Measurements from ENCODE around the gene FRMPD1. TPM values are rescaled to one million over a fixed set of nuclear protein-coding genes. Genes with fewer than 3 reads are reported as not detected.
A peak's percentile ranks its signal among the peaks of the same experiment; 100 is the strongest.

FRMPD1 gene
- total RNA-seq, 1 donor from 2014 or later = 6.3 TPM

DNA sequence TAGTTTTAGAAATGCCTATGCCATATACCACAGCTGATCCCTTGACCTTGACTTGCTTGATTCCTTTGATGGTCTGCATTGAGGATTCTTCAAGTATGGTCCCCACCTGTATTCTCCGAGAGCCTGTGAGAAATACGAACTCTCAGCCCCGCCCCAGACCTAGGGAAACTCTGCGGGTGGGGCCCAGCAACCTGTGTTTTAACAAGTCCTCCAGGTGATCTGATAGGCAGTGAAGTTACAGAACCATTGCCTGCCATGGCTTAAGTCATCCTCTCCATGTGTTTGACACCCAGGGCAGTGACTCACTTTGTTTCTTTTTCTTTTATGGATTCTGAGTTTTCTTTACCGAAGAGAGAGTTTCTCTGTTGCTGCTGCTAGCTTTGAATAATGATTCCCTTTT is 18.5 kb downstream of the FRMPD1 start:
- H3K4me1 ChIP-seq (ENCODE audit: control insufficient read depth in 3 of 3, insufficient read depth in 3 of 3, low read length in 3 of 3) = peaks cover 9 to 14% (median 10%) of the 10 kb centered on the region in 3 donors
- no peaks in the 10 kb centered on the region for H3K36me3 ChIP-seq (ENCODE audit: control insufficient read depth in 3 of 3, insufficient read depth in 3 of 3, low read length in 3 of 3)
- no peaks in the 10 kb centered on the region for H3K27me3 ChIP-seq (ENCODE audit: control insufficient read depth in 3 of 3, insufficient read depth in 3 of 3, low read length in 3 of 3)
- no peak overlapping the region for H3K9ac ChIP-seq (ENCODE audit: low read depth in 1 of 3, low read length in 3 of 3)
- no peak overlapping the region for H3K27ac ChIP-seq (ENCODE audit: low read depth, low read length)
- H3K4me3 ChIP-seq (ENCODE audit: low read length in 3 of 3) = no peak overlapping the region
- no peaks in the 10 kb centered on the region for H3K9me3 ChIP-seq (ENCODE audit: control insufficient read depth in 3 of 3, low read length in 3 of 3)

DNA sequence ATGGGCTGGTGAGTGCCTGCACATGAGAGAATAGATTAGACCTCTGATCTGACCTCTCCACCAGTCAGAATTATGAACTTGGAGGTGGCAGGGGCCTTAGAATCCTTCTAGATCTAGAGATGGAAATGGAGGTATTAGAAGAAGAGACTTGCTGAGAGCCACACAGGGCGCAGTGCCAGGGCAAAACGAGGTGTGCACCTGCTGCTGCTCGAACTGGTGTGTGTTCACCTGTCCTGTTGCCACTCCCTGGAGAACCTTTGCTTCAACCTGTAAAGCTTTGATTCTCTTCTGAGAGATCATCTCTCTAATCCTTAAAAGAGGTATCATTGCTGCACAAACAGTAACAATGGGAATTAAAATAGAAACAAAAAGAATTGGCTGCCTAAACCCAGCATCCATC is 24.9 kb downstream of the FRMPD1 start:
- Histone ChIP-seq H3K9me3 (ENCODE audit: control insufficient read depth in 3 of 3, low read length in 3 of 3) (no peaks in the 10 kb centered on the region), H3K4me3 (ENCODE audit: low read length in 3 of 3) (peak overlapping the region in 1 of 3 donors; percentile 60), H3K36me3 (ENCODE audit: control insufficient read depth in 3 of 3, insufficient read depth in 3 of 3, low read length in 3 of 3) (no peaks in the 10 kb centered on the region), H3K27me3 (ENCODE audit: control insufficient read depth in 3 of 3, insufficient read depth in 3 of 3, low read length in 3 of 3) (no peaks in the 10 kb centered on the region), H3K9ac (ENCODE audit: low read depth in 1 of 3, low read length in 3 of 3) (no peak overlapping the region), H3K4me1 (ENCODE audit: control insufficient read depth in 3 of 3, insufficient read depth in 3 of 3, low read length in 3 of 3) (peaks cover 18 to 24% (median 19%) of the 10 kb centered on the region in 3 donors), H3K27ac (ENCODE audit: low read depth, low read length) (peak overlapping the region; percentile 68)

DNA sequence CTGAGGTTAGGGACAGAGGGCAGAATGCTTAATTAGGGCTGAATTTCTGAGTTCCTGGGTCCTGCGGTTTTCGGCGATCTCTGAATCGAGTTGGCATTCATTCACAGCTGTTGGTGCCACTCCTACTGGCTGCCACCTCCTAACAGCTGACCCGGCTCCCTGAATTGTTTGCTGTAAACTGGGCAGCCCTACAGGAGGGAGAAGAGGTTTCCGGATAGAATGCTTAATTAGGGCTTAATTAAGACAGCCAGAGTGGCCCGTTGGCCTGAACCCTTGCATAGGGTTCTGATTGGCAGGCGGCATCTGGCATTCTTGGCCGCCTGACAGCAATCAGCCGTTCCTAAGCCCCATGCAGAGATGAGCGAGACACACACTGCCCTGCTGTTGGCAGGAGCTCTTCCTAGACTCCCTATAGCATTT is 25.7 kb downstream of the FRMPD1 start:
- Histone ChIP-seq H3K9me3 (ENCODE audit: control insufficient read depth in 3 of 3, low read length in 3 of 3) (no peaks in the 10 kb centered on the region), H3K27ac (ENCODE audit: low read depth, low read length) (peak overlapping the region; percentile 68), H3K27me3 (ENCODE audit: control insufficient read depth in 3 of 3, insufficient read depth in 3 of 3, low read length in 3 of 3) (no peaks in the 10 kb centered on the region), H3K36me3 (ENCODE audit: control insufficient read depth in 3 of 3, insufficient read depth in 3 of 3, low read length in 3 of 3) (no peaks in the 10 kb centered on the region), H3K9ac (ENCODE audit: low read depth in 1 of 3, low read length in 3 of 3) (peak overlapping the region; percentile 34 to 70 (median 43)), H3K4me3 (ENCODE audit: low read length in 3 of 3) (peak overlapping the region; percentile 55 to 60 (median 60)), H3K4me1 (ENCODE audit: control insufficient read depth in 3 of 3, insufficient read depth in 3 of 3, low read length in 3 of 3) (peaks cover 18 to 24% (median 19%) of the 10 kb centered on the region in 3 donors)

DNA sequence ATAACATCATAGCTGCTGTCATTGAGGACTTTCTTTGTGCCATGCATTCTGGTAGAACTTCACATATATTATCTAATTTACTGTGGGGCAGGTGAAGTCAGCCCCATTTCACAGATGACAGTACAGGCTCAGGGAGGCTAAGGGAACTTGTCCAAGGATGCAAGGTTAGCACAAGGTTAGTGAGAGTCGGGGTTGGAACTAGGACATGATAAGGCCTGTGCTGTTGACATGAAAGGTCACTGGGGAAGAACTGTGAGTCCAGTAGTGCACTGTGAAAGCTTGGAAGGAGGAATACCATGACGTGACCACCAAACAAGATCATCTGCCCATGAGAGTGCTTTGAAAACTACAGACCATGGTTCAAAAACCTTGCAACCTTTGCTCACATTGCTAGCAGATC is 26.7 kb downstream of the FRMPD1 start:
- Histone ChIP-seq H3K36me3 (ENCODE audit: control insufficient read depth in 3 of 3, insufficient read depth in 3 of 3, low read length in 3 of 3) (no peaks in the 10 kb centered on the region), H3K27me3 (ENCODE audit: control insufficient read depth in 3 of 3, insufficient read depth in 3 of 3, low read length in 3 of 3) (no peaks in the 10 kb centered on the region), H3K27ac (ENCODE audit: low read depth, low read length) (peak overlapping the region; percentile 68), H3K9me3 (ENCODE audit: control insufficient read depth in 3 of 3, low read length in 3 of 3) (no peaks in the 10 kb centered on the region), H3K4me1 (ENCODE audit: control insufficient read depth in 3 of 3, insufficient read depth in 3 of 3, low read length in 3 of 3) (peaks cover 18 to 24% (median 19%) of the 10 kb centered on the region in 3 donors), H3K4me3 (ENCODE audit: low read length in 3 of 3) (no peak overlapping the region), H3K9ac (ENCODE audit: low read depth in 1 of 3, low read length in 3 of 3) (no peak overlapping the region)

DNA sequence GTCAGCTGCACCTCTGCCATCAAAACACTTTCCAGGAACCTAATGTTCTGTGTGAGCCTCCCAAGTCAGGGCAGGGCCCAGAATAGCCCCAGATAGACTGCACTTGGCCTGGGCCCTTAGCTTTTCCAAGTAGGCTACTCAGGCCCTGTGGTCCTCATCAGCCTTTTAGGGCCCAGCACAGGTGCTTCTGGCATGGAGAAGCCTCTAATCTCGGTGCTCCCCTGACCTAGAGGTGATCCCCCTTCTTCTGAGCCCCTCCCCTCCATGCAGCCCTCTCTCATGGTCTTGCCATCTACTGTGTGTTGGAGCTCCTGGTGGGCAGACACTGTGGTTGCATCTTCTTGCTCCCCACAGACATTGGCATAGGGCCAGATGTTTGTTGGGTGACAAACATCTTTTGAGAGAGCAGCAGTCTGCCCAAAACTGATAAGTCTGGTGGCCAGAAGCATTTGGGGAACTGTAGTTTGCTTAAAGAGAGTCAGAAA is 28.1 kb downstream of the FRMPD1 start:
- Histone ChIP-seq H3K9me3 (ENCODE audit: control insufficient read depth in 3 of 3, low read length in 3 of 3) (no peaks in the 10 kb centered on the region), H3K4me1 (ENCODE audit: control insufficient read depth in 3 of 3, insufficient read depth in 3 of 3, low read length in 3 of 3) (peaks cover 18 to 24% (median 19%) of the 10 kb centered on the region in 3 donors), H3K9ac (ENCODE audit: low read depth in 1 of 3, low read length in 3 of 3) (no peak overlapping the region), H3K27ac (ENCODE audit: low read depth, low read length) (no peak overlapping the region), H3K27me3 (ENCODE audit: control insufficient read depth in 3 of 3, insufficient read depth in 3 of 3, low read length in 3 of 3) (no peaks in the 10 kb centered on the region), H3K4me3 (ENCODE audit: low read length in 3 of 3) (no peak overlapping the region), H3K36me3 (ENCODE audit: control insufficient read depth in 3 of 3, insufficient read depth in 3 of 3, low read length in 3 of 3) (no peaks in the 10 kb centered on the region)

DNA sequence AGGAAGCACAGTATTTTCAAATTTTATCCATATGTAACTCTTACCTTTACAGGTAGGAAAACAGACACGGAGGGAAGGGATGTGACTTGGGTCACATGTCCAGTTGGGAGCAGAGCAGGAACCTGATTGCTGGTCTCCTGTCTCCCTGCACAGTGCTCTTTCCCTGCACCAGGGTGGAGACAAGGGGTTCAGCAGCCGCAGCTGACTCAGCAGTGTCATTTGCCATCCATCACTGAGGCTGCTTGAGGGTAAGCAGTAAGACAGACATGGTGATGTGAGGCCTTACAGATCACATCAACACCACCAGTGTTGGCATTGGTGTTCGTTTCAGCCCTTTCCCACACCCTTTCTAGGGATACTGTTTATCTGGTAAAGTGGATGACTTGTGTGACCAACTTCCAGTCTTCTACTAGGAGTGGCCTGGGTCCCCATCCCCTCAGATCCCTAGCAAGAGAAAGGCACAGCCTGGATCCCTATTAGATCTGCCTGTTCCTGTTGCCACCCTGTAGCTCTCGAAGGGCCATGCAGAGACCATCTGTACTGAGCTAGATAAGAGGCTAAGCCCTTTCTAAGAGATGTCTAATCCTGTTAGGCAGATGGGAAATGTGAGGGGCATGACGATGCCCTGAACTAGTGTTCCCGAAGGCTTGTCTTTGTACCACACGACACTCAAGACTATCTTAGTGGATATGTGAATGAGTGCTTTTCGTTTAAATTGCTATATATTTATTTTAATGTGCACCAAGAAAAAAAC is 29.1 kb downstream of the FRMPD1 start:
- no peak overlapping the region for H3K27ac ChIP-seq (ENCODE audit: low read depth, low read length)
- H3K9me3 ChIP-seq (ENCODE audit: control insufficient read depth in 3 of 3, low read length in 3 of 3) = no peaks in the 10 kb centered on the region
- no peaks in the 10 kb centered on the region for H3K27me3 ChIP-seq (ENCODE audit: control insufficient read depth in 3 of 3, insufficient read depth in 3 of 3, low read length in 3 of 3)
- H3K4me1 ChIP-seq (ENCODE audit: control insufficient read depth in 3 of 3, insufficient read depth in 3 of 3, low read length in 3 of 3) = peaks cover 18 to 24% (median 19%) of the 10 kb centered on the region in 3 donors
- no peak overlapping the region for H3K9ac ChIP-seq (ENCODE audit: low read depth in 1 of 3, low read length in 3 of 3)
- no peak overlapping the region for H3K4me3 ChIP-seq (ENCODE audit: low read length in 3 of 3)
- no peaks in the 10 kb centered on the region for H3K36me3 ChIP-seq (ENCODE audit: control insufficient read depth in 3 of 3, insufficient read depth in 3 of 3, low read length in 3 of 3)

DNA sequence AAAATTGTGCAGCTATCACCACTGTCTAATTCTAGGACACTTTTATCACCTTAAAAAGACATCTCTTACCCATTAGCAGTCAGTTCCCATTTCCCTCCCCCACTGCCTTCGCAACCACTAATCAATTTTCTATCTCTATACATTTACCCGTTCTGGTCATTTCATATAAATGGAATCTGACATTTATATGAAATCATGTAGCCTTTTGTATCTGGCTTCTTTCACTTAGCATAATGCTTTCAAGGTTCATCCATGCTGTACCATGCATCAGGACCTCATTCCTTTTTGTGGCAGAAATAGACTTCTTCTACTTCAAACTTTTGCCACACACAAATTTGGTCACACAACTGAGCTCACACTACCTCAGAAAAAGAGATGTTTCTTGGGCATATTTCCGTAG is 32.2 kb downstream of the FRMPD1 start:
- Histone ChIP-seq H3K4me1 (ENCODE audit: control insufficient read depth in 3 of 3, insufficient read depth in 3 of 3, low read length in 3 of 3) (peaks cover 0 to 8% (median 5%) of the 10 kb centered on the region in 3 donors), H3K36me3 (ENCODE audit: control insufficient read depth in 3 of 3, insufficient read depth in 3 of 3, low read length in 3 of 3) (no peaks in the 10 kb centered on the region), H3K9me3 (ENCODE audit: control insufficient read depth in 3 of 3, low read length in 3 of 3) (no peaks in the 10 kb centered on the region), H3K4me3 (ENCODE audit: low read length in 3 of 3) (no peak overlapping the region), H3K9ac (ENCODE audit: low read depth in 1 of 3, low read length in 3 of 3) (no peak overlapping the region), H3K27ac (ENCODE audit: low read depth, low read length) (no peak overlapping the region), H3K27me3 (ENCODE audit: control insufficient read depth in 3 of 3, insufficient read depth in 3 of 3, low read length in 3 of 3) (no peaks in the 10 kb centered on the region)

DNA sequence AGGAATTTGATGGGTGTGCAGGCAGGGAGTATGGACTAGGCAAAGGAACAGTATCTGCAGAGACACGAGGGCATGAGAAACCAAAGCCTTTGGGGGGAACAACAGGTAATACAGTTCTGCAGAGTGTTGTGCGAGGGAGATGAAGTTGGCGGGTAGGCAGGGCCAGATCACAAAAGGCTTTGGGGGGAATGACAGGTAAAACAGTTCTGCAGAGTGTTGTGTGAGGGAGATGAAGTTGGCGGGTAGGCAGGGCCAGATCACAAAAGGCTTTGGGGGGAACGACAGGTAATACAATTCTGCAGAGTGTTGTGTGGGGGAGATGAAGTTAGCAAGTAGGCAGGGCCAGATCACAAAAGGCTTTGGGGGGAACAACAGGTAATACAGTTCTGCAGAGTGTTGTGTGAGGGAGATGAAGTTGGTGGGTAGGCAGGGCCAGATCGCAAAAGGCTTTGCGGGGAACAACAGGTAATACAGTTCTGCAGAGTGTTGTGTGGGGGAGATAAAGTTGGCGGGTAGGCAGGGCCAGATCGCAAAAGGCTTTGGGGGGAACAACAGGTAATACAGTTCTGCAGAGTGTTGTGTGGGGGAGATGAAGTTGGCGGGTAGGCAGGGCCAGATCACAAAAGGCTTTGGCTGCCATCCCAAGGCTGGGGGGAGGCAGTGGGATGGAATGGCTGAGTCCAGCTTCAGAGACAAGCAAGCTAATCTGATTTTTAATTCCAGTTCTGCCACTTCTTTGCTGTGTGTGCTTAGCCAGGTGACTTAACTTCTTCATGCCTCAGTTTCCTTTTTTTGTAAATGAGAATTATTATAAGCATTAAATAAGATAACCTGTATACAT is 33.0 kb downstream of the FRMPD1 start:
- Histone ChIP-seq H3K36me3 (ENCODE audit: control insufficient read depth in 3 of 3, insufficient read depth in 3 of 3, low read length in 3 of 3) (no peaks in the 10 kb centered on the region), H3K9me3 (ENCODE audit: control insufficient read depth in 3 of 3, low read length in 3 of 3) (no peaks in the 10 kb centered on the region), H3K27me3 (ENCODE audit: control insufficient read depth in 3 of 3, insufficient read depth in 3 of 3, low read length in 3 of 3) (no peaks in the 10 kb centered on the region), H3K9ac (ENCODE audit: low read depth in 1 of 3, low read length in 3 of 3) (no peak overlapping the region), H3K4me1 (ENCODE audit: control insufficient read depth in 3 of 3, insufficient read depth in 3 of 3, low read length in 3 of 3) (peaks cover 0 to 4% (median 3%) of the 10 kb centered on the region in 3 donors), H3K4me3 (ENCODE audit: low read length in 3 of 3) (no peak overlapping the region), H3K27ac (ENCODE audit: low read depth, low read length) (no peak overlapping the region)

DNA sequence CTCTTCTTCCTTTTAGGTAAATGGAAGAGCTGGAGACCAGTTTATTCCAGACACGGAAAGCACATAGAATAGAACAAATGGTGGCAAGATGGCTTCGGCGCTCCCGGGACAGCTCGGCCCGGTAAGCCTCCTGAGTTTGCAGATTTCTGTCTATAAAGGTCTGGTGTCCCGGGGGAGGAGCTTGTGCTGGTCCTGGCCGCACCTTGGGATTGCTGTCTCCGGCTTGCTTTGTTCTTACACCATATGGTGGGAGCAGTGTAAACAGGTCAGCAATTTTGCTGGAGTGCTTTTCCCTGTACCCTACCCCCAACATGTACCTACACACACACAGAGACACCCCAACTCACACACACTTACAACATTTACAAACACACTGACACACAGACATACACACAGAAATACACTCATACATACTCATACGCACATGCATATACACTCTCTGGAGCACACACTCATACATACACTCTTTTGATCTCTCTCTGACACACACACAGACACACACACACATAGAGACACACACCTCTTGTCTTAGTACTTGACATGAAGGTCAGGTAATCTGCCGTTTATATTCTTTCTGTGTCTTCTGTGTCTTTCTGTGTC is 42.0 kb downstream of the FRMPD1 start:
- Histone ChIP-seq H3K9me3 (ENCODE audit: control insufficient read depth in 3 of 3, low read length in 3 of 3) (no peaks in the 10 kb centered on the region), H3K4me3 (ENCODE audit: low read length in 3 of 3) (peak overlapping the region; percentile 55 to 70 (median 63)), H3K9ac (ENCODE audit: low read depth in 1 of 3, low read length in 3 of 3) (peak overlapping the region; percentile 34 to 81 (median 46)), H3K4me1 (ENCODE audit: control insufficient read depth in 3 of 3, insufficient read depth in 3 of 3, low read length in 3 of 3) (peaks cover 7 to 18% (median 8%) of the 10 kb centered on the region in 3 donors), H3K36me3 (ENCODE audit: control insufficient read depth in 3 of 3, insufficient read depth in 3 of 3, low read length in 3 of 3) (no peaks in the 10 kb centered on the region), H3K27me3 (ENCODE audit: control insufficient read depth in 3 of 3, insufficient read depth in 3 of 3, low read length in 3 of 3) (no peaks in the 10 kb centered on the region), H3K27ac (ENCODE audit: low read depth, low read length) (peak overlapping the region; percentile 62)
